Activated T-cell treated with anti-CD3 and anti-CD28 coated beads for 24 hours (primary cell): ENCODE results near the gene CHEK1.
A peak's percentile ranks its signal among the peaks of the same experiment; 100 is the strongest.
"Not testable (repeated sequence)": the region's sequence is repeated elsewhere in the genome, so short reads cannot be mapped to it uniquely, and the experiment has no call there.

Source experiments
- DNase-seq: peaks from one replicate; pipeline ENCODE4 v3.0.0-alpha.2; 2020; ENCODE audit warnings: low read depth

Gene CHEK1

GRCh38 chr11:125624756-125625213 lies at the start of gene CHEK1:
TSS of gene CHEK1 (plus strand) at chr11:125625163. CDS start at chr11:125626769, 1,606 bp downstream.
- DNase-seq, result no peak

GRCh38 chr11:125577181-125577580 lies 47.8 kb upstream of the CHEK1 start:
- DNase-seq, result not testable (repeated sequence)

GRCh38 chr11:125578783-125579182 lies 46.2 kb upstream of the CHEK1 start:
- DNase-seq, result no peak

- DNase-seq, result no peak
Observed at GRCh38 chr11:125579811-125580210, 45.2 kb upstream of the CHEK1 start.

- DNase-seq, result no peak
Observed at GRCh38 chr11:125583496-125583895, 41.5 kb upstream of the CHEK1 start.

- no peak for DNase-seq
Observed at GRCh38 chr11:125585487-125585886, 39.5 kb upstream of the CHEK1 start.

GRCh38 chr11:125586623-125587022 lies 38.3 kb upstream of the CHEK1 start:
- DNase-seq, result no peak

- DNase-seq, result no peak
Observed at GRCh38 chr11:125587480-125587879, 37.5 kb upstream of the CHEK1 start.

GRCh38 chr11:125588505-125588904 lies 36.5 kb upstream of the CHEK1 start:
- DNase-seq, result no peak

- peak; percentile 8 for DNase-seq
Observed at GRCh38 chr11:125591649-125592304, 33.2 kb upstream of the CHEK1 start.

GRCh38 chr11:125592305-125593113 lies 32.5 kb upstream of the CHEK1 start, which contains the start of gene STT3A:
TSS of gene STT3A (plus strand) at chr11:125592852. CDS start at chr11:125595916, 3,064 bp downstream.
- DNase-seq, result peak; percentile 98

- no peak for DNase-seq
Observed at GRCh38 chr11:125593114-125593820, 31.7 kb upstream of the CHEK1 start.

- no peak for DNase-seq
Observed at GRCh38 chr11:125594958-125595357, 30.0 kb upstream of the CHEK1 start.

GRCh38 chr11:125600663-125601062 lies 24.3 kb upstream of the CHEK1 start:
- no peak for DNase-seq

- no peak for DNase-seq
Observed at GRCh38 chr11:125603207-125603606, 21.8 kb upstream of the CHEK1 start.

- no peak for DNase-seq
Observed at GRCh38 chr11:125605417-125605816, 19.5 kb upstream of the CHEK1 start.

GRCh38 chr11:125609545-125609944 lies 15.4 kb upstream of the CHEK1 start:
- DNase-seq, result no peak

- DNase-seq, result no peak
Observed at GRCh38 chr11:125618383-125618782, 6.6 kb upstream of the CHEK1 start.

GRCh38 chr11:125621995-125622394 lies 3.0 kb upstream of the CHEK1 start:
- DNase-seq, result no peak

GRCh38 chr11:125623064-125623463 lies 1.9 kb upstream of the CHEK1 start:
- DNase-seq, result no peak

- no peak for DNase-seq
Observed at GRCh38 chr11:125625225-125625629, 264 bp downstream of the CHEK1 start.

GRCh38 chr11:125625630-125626287 lies 796 bp downstream of the CHEK1 start:
- DNase-seq, result peak; percentile 86
